SJCRH30 (cell line): ENCODE measurements around the gene SEC11C. TPM values are rescaled to one million over a fixed set of nuclear protein-coding genes. Genes with fewer than 3 reads are reported as not detected.

Source experiments
- DNase-seq, 2 experiments: peaks; one replicate each; pipeline ENCODE4 v3.0.0-alpha.2; 2015 to 2020
- H3K27ac ChIP-seq: fragments of 250-450 bp; sonication (Bioruptor Pico); 2 replicates; pipeline ENCODE4 v1.5.1; 2020; ENCODE audit warnings: mild to moderate bottlenecking, moderate library complexity
- H3K27me3 ChIP-seq: fragments of 250-450 bp; sonication (Bioruptor Pico); 2 replicates; pipeline ENCODE4 v1.5.1; 2020; ENCODE audit warnings: mild to moderate bottlenecking, moderate library complexity
- H3K36me3 ChIP-seq: fragments of 250-450 bp; sonication (Bioruptor Pico); 2 replicates; pipeline ENCODE4 v1.5.1; 2020; ENCODE audit warnings: mild to moderate bottlenecking, moderate library complexity
- H3K4me1 ChIP-seq: fragments of 250-450 bp; sonication (Bioruptor Pico); 2 replicates; pipeline ENCODE4 v1.5.1; 2020; ENCODE audit warnings: mild to moderate bottlenecking, moderate library complexity
- H3K4me3 ChIP-seq: fragments of 250-450 bp; sonication (Bioruptor Pico); 2 replicates; pipeline ENCODE4 v1.5.1; 2020; ENCODE audit warnings: mild to moderate bottlenecking, moderate library complexity
- H3K9me3 ChIP-seq: fragments of 250-450 bp; sonication (Bioruptor Pico); replicated peaks from 2 replicates; pipeline ENCODE4 v1.5.1; 2020; ENCODE audit warnings: mild to moderate bottlenecking, moderate library complexity
- total RNA-seq: library from RNA; depleted of rRNA; stranded (reverse); fragments of >200 nt; shearing (Covaris generic); gene quantifications from 2 replicates; pipeline ENCODE4 v1.2.3, GENCODE V29; 2014; rRNA removed

SEC11C gene
- 8.8 and 13.2 TPM in 2 replicates for total RNA-seq

GRCh38 chr18:59139615-59140301, at the start of gene SEC11C:
TSS of gene SEC11C (plus strand) at chr18:59139884. CDS start at chr18:59139949, 65 bp downstream.
- H3K27ac ChIP-seq = peak within 1 kb of the TSS; percentile 70

GRCh38 chr18:59090966-59091603, 48.6 kb upstream of the SEC11C start:
- no peak overlapping the region for H3K27ac ChIP-seq
- H3K4me3 ChIP-seq = no peak overlapping the region
- H3K36me3 ChIP-seq = no peaks in the 10 kb centered on the region
- no peak for DNase-seq
- no peaks in the 10 kb centered on the region for H3K9me3 ChIP-seq
- no peaks in the 10 kb centered on the region for H3K4me1 ChIP-seq
- no peaks in the 10 kb centered on the region for H3K27me3 ChIP-seq

More at GRCh38 chr18:59139615-59140301, at the start of gene SEC11C:
- H3K4me1 ChIP-seq = no peaks in the 10 kb centered on the region
- peak; percentile 91 to 93 for DNase-seq
- peak within 1 kb of the TSS; percentile 74 for H3K4me3 ChIP-seq
- H3K9me3 ChIP-seq = no peaks in the 10 kb centered on the region
- no peaks in the 10 kb centered on the region for H3K36me3 ChIP-seq
- H3K27me3 ChIP-seq = no peaks in the 10 kb centered on the region

- no peaks in the 10 kb centered on the region for H3K27me3 ChIP-seq
- no peak overlapping the region for H3K27ac ChIP-seq
- H3K36me3 ChIP-seq = no peaks in the 10 kb centered on the region
- no peak for DNase-seq
- no peak overlapping the region for H3K4me3 ChIP-seq
- no peaks in the 10 kb centered on the region for H3K4me1 ChIP-seq
- H3K9me3 ChIP-seq = no peaks in the 10 kb centered on the region
These were observed 46.0 kb upstream of the SEC11C start for GRCh38 chr18:59093668-59094067.

- no peaks in the 10 kb centered on the region for H3K36me3 ChIP-seq
- no peaks in the 10 kb centered on the region for H3K9me3 ChIP-seq
- no peaks in the 10 kb centered on the region for H3K4me1 ChIP-seq
- H3K4me3 ChIP-seq = no peak overlapping the region
- no peak overlapping the region for H3K27ac ChIP-seq
- no peaks in the 10 kb centered on the region for H3K27me3 ChIP-seq
- no peak for DNase-seq
These were observed 45.1 kb upstream of the SEC11C start for GRCh38 chr18:59094569-59094968.

GRCh38 chr18:59096098-59096789, 43.4 kb upstream of the SEC11C start:
- H3K9me3 ChIP-seq = no peaks in the 10 kb centered on the region
- DNase-seq = no peak
- H3K4me3 ChIP-seq = no peak overlapping the region
- H3K4me1 ChIP-seq = no peaks in the 10 kb centered on the region
- no peaks in the 10 kb centered on the region for H3K36me3 ChIP-seq
- H3K27ac ChIP-seq = no peak overlapping the region
- H3K27me3 ChIP-seq = no peaks in the 10 kb centered on the region

- Histone ChIP-seq H3K4me1 (no peaks in the 10 kb centered on the region), H3K9me3 (no peaks in the 10 kb centered on the region), H3K27me3 (no peaks in the 10 kb centered on the region), H3K4me3 (no peak overlapping the region), H3K36me3 (no peaks in the 10 kb centered on the region), H3K27ac (no peak overlapping the region)
- no peak for DNase-seq
These were observed 37.8 kb upstream of the SEC11C start for GRCh38 chr18:59101830-59102414.

- Histone ChIP-seq H3K27ac (no peak overlapping the region), H3K4me3 (no peak overlapping the region), H3K36me3 (no peaks in the 10 kb centered on the region), H3K4me1 (no peaks in the 10 kb centered on the region), H3K27me3 (no peaks in the 10 kb centered on the region), H3K9me3 (no peaks in the 10 kb centered on the region)
- peak in 1 of 2 experiments; percentile 6 for DNase-seq
These were observed 30.3 kb upstream of the SEC11C start for GRCh38 chr18:59109375-59109774.

- H3K4me1 ChIP-seq = no peaks in the 10 kb centered on the region
- 0 out of 2 replicates have a peak, but pooled peaks cover 3% of the 10 kb centered on the region for H3K9me3 ChIP-seq
- no peak overlapping the region for H3K27ac ChIP-seq
- H3K27me3 ChIP-seq = no peaks in the 10 kb centered on the region
- DNase-seq = no peak
- no peak overlapping the region for H3K4me3 ChIP-seq
- H3K36me3 ChIP-seq = no peaks in the 10 kb centered on the region
These were observed 25.5 kb upstream of the SEC11C start for GRCh38 chr18:59114160-59114559.

- Histone ChIP-seq H3K9me3 (no peaks in the 10 kb centered on the region), H3K27me3 (no peaks in the 10 kb centered on the region), H3K36me3 (no peaks in the 10 kb centered on the region), H3K4me3 (no peak overlapping the region), H3K4me1 (no peaks in the 10 kb centered on the region), H3K27ac (no peak overlapping the region)
- DNase-seq = peak in 1 of 2 experiments; percentile 5
These were observed 15.9 kb upstream of the SEC11C start for GRCh38 chr18:59123588-59124369.

GRCh38 chr18:59124370-59124704, 15.3 kb upstream of the SEC11C start:
- no peaks in the 10 kb centered on the region for H3K4me1 ChIP-seq
- no peak overlapping the region for H3K4me3 ChIP-seq
- H3K9me3 ChIP-seq = no peaks in the 10 kb centered on the region
- H3K27me3 ChIP-seq = no peaks in the 10 kb centered on the region
- no peak for DNase-seq
- no peaks in the 10 kb centered on the region for H3K36me3 ChIP-seq
- no peak overlapping the region for H3K27ac ChIP-seq

GRCh38 chr18:59127047-59127446, 12.6 kb upstream of the SEC11C start:
- Histone ChIP-seq H3K27ac (no peak overlapping the region), H3K4me1 (no peaks in the 10 kb centered on the region)

GRCh38 chr18:59129951-59130703, 9.6 kb upstream of the SEC11C start:
- no peak overlapping the region for H3K27ac ChIP-seq
- no peaks in the 10 kb centered on the region for H3K27me3 ChIP-seq

More at GRCh38 chr18:59127047-59127446, 12.6 kb upstream of the SEC11C start:
- H3K27me3 ChIP-seq = no peaks in the 10 kb centered on the region
- no peak overlapping the region for H3K4me3 ChIP-seq
- no peaks in the 10 kb centered on the region for H3K36me3 ChIP-seq
- no peaks in the 10 kb centered on the region for H3K9me3 ChIP-seq
- DNase-seq = no peak

GRCh38 chr18:59132810-59133465, 6.7 kb upstream of the SEC11C start:
- H3K9me3 ChIP-seq = no peaks in the 10 kb centered on the region
- no peaks in the 10 kb centered on the region for H3K27me3 ChIP-seq
- no peak for DNase-seq
- H3K4me3 ChIP-seq = no peak overlapping the region
- no peak overlapping the region for H3K27ac ChIP-seq
- H3K36me3 ChIP-seq = no peaks in the 10 kb centered on the region
- no peaks in the 10 kb centered on the region for H3K4me1 ChIP-seq

More at GRCh38 chr18:59129951-59130703, 9.6 kb upstream of the SEC11C start:
- H3K4me3 ChIP-seq = no peak overlapping the region
- DNase-seq = no peak
- H3K36me3 ChIP-seq = no peaks in the 10 kb centered on the region
- H3K9me3 ChIP-seq = no peaks in the 10 kb centered on the region
- H3K4me1 ChIP-seq = no peaks in the 10 kb centered on the region
